OCI-LY1 (cell line): Measurements from ENCODE around the gene GNRHR.

Source experiments
- CTCF ChIP-seq: fragments of 200-600 bp; sonication (generic), shearing (Covaris generic); IDR thresholded peaks from 2 replicates; pipeline ENCODE4 v1.5.1; 2017; ENCODE audit warnings: mild to moderate bottlenecking, antibody characterized with exemption, low read length, moderate library complexity, mixed read lengths
- EZH2 ChIP-seq: fragments of 200-600 bp; sonication (generic), shearing (Covaris generic); IDR thresholded peaks from 2 replicates; pipeline ENCODE4 v1.8.0; 2017; ENCODE audit warnings: borderline replicate concordance, mixed run types, mild to moderate bottlenecking, antibody characterized with exemption, low read length, moderate library complexity, mixed read lengths

GRCh38 chr4:67700738-67701516, 53.3 kb downstream of the GNRHR start, which contains the start of gene UBA6:
- peak; percentile 66 for TF ChIP-seq CTCF
- TF ChIP-seq EZH2, result no peak
